Memory B cell (primary cell): ENCODE data around the gene GLIS1.

Source experiments
- ATAC-seq: fragments of 150-1000 bp; cut with Tn5 transposase; 2 replicates; pipeline ENCODE4 v1.10.0; 2021; ENCODE audit warnings: low read depth, mild to moderate bottlenecking, moderate library complexity
- DNase-seq, 2 donors: peaks; one replicate each; pipeline ENCODE4 v3.0.0; 2022; ENCODE audit warnings: low spot score in 2 of 2
- H3K27ac Mint-ChIP-seq: one replicate; pipeline ENCODE4 v1.8.0; 2022; ENCODE audit warnings: mild to moderate bottlenecking, moderate library complexity, mixed read lengths
- H3K27me3 Mint-ChIP-seq: one replicate; pipeline ENCODE4 v1.8.0; 2022; ENCODE audit warnings: mixed read lengths
- H3K36me3 Mint-ChIP-seq: one replicate; pipeline ENCODE4 v1.8.0; 2022; ENCODE audit warnings: mild to moderate bottlenecking, mixed read lengths
- H3K4me1 Mint-ChIP-seq: one replicate; pipeline ENCODE4 v1.8.0; 2022; ENCODE audit warnings: mixed read lengths
- H3K4me3 Mint-ChIP-seq: one replicate; pipeline ENCODE4 v1.8.0; 2022; ENCODE audit warnings: mild to moderate bottlenecking, moderate library complexity, mixed read lengths
- H3K9me3 Mint-ChIP-seq: one replicate; pipeline ENCODE4 v1.8.0; 2022; ENCODE audit warnings: mixed read lengths

Gene GLIS1

DNA sequence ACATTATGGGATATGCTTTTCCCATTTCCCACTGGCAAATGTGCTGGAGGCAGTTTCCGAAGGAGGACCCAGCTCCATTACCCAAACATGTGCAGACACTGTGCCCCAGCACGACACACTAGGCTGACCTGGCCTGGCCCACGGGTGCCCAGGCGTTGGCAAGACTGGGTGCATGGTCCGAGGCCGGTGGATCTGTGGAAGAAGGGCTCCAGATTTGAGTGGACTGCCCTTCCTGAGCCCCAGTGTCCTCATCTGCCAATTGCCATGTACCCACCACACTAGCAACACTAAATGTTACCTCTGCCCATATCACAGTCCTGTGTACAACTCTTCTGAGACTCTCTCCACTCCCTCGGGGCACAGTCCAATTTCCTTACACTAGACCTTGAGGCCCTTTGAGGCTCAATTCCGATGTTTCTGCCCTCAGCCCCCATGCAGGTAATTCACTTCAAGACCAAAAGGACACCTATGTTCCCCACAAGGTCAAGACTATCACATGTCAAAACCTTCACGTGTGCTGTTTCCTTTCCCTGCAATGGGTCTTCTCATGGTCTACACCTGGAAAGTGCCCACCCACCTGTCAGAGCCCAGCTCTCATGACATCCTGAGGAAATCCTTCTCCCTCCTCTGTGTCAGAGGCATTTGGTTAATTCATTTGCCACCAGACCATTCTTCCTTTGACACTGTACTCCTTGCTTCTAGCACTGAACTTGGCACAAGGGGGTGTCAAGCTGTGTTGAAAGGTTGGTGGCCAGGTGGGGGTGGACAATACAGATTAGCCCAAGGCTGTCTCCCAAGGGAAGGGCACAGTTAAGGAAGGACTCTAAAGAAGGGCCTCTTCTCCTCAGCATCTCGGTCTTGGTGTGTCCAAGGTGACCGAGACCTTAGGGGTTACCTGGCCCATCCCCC is 154.8 kb downstream of the GLIS1 start:
- H3K4me3 Mint-ChIP-seq: no peak overlapping the region
- no peaks in the 10 kb centered on the region for H3K36me3 Mint-ChIP-seq
- ATAC-seq (no peak), DNase-seq (no peak)
- H3K9me3 Mint-ChIP-seq: no peaks in the 10 kb centered on the region
- peaks cover 8% of the 10 kb centered on the region for H3K27me3 Mint-ChIP-seq
- no peak overlapping the region for H3K27ac Mint-ChIP-seq
- H3K4me1 Mint-ChIP-seq: no peaks in the 10 kb centered on the region

DNA sequence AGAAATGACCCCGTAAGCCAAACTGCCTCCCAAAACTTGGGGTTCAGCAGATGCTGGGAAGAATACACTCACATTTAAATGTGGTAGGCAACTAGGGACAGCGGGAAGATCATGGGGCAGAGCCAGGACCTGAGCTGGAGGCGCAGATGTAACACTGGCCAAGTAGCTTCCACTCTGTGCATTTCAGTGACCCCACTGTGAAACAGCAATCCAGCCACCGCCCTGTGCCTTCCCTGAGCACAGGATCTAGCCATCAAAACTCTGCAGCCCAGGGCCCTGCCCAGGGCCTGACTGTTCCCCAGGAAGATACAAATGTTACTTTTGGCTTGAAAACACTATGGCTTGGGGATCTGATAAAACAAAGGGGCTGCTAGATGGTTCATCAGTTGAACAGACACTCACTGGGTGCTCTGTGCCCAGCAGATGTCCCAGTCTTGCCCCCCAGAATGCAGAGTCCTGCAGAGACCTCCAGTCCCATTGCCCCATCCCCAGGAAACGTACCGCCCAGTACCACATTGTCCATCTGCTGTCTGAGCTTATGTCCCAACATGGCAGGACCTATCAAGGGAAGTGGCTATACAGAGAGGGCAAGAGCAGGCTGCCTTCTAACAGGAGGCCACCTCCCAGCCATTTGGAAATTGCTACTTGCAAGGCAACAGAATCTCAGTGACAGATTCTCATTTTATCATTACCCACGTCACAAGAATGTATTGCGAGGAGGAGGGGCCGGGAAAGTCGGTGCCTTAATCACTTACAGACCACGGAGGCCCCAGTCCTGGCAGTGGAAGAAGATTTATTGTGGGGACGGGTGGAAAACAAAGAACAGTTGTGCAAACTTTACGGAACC is 155.7 kb downstream of the GLIS1 start:
- ATAC-seq (no peak), DNase-seq (no peak)
- Mint-ChIP-seq H3K4me3 (no peak overlapping the region), H3K27me3 (peaks cover 8% of the 10 kb centered on the region), H3K9me3 (no peaks in the 10 kb centered on the region), H3K36me3 (no peaks in the 10 kb centered on the region), H3K4me1 (no peaks in the 10 kb centered on the region), H3K27ac (no peak overlapping the region)

DNA sequence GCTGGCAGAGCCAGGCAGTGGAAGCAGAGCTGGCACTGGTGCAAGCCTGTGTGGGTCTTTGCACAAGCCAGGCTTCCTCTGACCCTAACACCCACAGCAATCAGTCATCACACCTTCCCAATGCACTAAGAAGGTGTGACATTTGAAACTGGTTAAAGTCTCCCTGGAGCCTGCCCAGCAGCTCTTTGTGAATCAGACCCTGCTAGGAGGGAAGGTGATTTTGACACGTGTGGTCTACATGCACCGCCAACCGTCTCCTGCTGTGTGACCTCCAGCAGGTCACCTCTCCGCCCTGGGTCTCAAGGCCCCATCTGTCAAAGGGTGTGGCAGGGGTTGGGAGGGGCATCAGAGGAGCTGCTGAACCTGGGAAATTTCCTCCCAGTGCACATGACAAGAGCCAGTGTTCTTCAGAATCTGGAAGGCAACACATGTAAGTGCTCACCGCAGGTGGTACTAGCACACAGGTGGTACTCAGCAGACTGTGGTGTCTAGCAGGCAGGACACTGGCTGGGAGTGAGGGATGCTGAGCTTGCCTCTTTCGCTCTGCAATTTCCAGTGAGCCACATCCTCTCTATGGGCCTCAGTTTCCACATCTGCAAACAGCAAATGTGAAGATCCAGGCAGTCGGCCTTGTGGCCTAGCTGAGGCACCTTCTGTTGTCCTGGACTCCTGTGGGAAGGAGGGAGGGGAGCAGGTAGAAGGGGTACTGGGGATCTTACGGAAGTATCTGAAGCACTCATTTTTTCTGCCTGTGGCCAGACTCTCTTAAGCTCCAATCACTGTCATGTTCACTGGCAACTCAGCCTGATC is 156.5 kb downstream of the GLIS1 start:
- ATAC-seq: no peak
- Mint-ChIP-seq H3K36me3 (no peaks in the 10 kb centered on the region), H3K27me3 (peaks cover 10% of the 10 kb centered on the region), H3K4me1 (no peaks in the 10 kb centered on the region), H3K9me3 (no peaks in the 10 kb centered on the region), H3K4me3 (no peak overlapping the region), H3K27ac (no peak overlapping the region)
- no peak for DNase-seq

DNA sequence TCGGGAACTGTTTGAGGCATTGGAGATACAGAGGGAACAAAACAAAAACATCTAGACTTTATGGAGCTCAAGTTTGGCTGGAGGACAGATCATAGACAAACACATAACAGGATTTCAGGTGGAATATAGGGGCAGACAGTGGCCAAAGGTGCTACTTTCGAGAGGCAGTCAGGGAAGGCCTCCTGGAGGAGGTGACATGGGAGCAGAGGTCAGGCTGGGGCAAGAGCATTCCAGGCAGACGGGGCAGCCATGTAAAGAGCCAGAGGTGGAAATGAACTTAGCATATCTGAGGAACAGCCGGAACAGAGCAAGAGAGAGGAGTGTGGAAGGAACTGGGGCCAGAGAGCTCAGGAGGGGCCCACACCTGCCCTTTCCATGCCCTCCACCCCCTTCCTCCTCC is 157.5 kb downstream of the GLIS1 start:
- H3K27me3 Mint-ChIP-seq: peaks cover 18% of the 10 kb centered on the region
- no peaks in the 10 kb centered on the region for H3K4me1 Mint-ChIP-seq
- no peak for ATAC-seq
- no peak for DNase-seq
- no peaks in the 10 kb centered on the region for H3K36me3 Mint-ChIP-seq
- no peak overlapping the region for H3K4me3 Mint-ChIP-seq
- H3K9me3 Mint-ChIP-seq: no peaks in the 10 kb centered on the region
- H3K27ac Mint-ChIP-seq: no peak overlapping the region

DNA sequence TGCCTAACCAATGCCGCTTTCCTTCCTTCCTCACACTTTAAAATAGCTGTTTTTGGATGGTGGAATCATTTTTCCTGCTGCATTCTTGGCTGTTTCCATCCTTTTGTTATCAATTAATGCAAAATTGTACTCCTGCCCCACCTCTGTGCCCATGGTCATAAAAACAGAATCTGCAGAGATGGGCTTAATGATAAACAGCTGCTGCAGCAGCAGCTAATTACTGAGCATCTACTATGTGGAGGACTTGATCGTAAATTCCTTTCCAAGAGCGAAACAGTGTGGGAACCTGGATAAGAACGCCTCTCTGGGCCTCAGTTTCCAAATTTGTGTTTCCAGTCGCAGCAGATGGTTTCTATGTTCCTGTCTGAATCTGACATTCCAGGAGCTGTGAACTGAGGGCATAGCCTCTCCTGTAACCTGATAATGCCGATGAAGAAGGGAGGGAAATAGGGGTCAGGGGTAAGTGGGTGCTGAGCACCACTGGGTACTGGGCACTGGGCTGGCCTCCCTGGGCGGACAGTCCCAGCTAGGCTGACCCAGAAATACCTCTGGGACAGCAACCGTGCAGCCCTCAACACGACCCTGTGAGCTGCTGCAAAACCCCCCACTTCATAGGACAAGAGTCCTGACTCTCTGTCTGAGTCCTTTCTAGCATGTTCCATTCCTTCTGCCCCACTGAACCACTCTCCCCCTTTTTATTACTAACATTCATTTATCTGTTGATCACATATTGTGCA is 158.1 kb downstream of the GLIS1 start:
- H3K4me1 Mint-ChIP-seq: peaks cover 3% of the 10 kb centered on the region
- DNase-seq: no peak
- no peak overlapping the region for H3K4me3 Mint-ChIP-seq
- no peak overlapping the region for H3K27ac Mint-ChIP-seq
- H3K9me3 Mint-ChIP-seq: no peaks in the 10 kb centered on the region
- H3K27me3 Mint-ChIP-seq: peaks cover 22% of the 10 kb centered on the region
- H3K36me3 Mint-ChIP-seq: no peaks in the 10 kb centered on the region
- no peak for ATAC-seq

DNA sequence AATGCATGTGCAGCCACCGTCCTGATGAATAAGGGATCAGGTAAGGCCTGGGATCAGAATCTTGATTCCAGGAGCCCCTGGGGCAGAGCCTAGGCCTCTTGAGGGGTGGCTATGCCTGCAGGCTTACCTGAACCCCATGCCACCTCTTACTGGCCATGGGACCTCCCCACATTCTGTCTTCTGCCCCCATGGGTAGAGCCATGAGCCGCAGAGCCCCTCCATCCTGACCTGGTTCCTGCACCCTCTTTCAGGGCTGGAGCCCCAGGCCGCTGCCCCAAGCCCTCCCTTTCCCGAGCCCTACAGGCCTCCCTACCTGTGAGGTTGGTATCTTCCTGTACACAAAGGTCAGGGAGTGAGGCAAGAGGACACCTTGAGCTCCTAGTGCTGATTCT is 159.0 kb downstream of the GLIS1 start:
- ATAC-seq: no peak
- H3K9me3 Mint-ChIP-seq: no peaks in the 10 kb centered on the region

DNA sequence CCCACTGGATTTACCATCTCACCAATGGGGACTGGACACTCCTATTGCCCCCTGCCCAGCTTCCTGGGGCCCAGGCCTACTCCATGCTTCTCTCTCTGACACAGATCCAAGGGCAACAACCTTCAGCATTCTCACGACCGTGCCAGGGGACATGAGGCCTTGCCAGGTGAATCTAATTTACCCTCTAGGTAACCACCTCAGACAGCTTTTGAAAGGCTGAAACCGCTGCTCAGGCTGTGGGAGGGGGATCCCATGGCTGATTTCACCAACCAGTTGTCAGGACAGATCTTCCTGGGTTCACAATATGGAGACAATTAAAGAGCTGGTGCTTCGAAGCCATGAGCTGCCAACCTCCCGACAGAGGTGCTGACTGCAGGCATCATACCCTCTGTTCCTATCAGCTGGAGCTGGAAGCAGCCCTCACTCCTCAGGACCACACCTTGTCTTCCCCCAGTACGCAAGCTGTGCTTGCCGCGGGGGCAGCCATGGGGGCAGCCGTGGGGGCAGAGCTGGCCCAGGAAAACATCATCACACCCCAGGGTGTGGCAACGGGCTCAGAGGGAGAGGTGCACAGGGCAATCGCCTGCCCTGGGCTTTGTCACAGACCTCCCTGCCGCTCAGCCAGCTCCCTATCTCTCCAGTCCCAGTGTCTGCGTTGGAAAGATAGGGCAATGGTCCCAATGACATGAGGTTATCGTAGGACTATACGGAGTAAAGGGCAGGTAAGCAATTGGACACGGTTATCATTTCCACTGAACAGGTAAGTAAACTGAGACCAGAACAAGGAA is 159.5 kb downstream of the GLIS1 start:
- Mint-ChIP-seq H3K36me3 (no peaks in the 10 kb centered on the region), H3K4me3 (no peak overlapping the region), H3K9me3 (no peaks in the 10 kb centered on the region), H3K27me3 (peaks cover 20% of the 10 kb centered on the region), H3K27ac (no peak overlapping the region), H3K4me1 (peaks cover 6% of the 10 kb centered on the region)
- ATAC-seq: no peak
- DNase-seq: no peak

More for the DNA sequence above, 159.0 kb downstream of the GLIS1 start:
- Mint-ChIP-seq H3K4me1 (peaks cover 6% of the 10 kb centered on the region), H3K4me3 (no peak overlapping the region), H3K36me3 (no peaks in the 10 kb centered on the region), H3K27me3 (peaks cover 20% of the 10 kb centered on the region), H3K27ac (no peak overlapping the region)
- DNase-seq: no peak

DNA sequence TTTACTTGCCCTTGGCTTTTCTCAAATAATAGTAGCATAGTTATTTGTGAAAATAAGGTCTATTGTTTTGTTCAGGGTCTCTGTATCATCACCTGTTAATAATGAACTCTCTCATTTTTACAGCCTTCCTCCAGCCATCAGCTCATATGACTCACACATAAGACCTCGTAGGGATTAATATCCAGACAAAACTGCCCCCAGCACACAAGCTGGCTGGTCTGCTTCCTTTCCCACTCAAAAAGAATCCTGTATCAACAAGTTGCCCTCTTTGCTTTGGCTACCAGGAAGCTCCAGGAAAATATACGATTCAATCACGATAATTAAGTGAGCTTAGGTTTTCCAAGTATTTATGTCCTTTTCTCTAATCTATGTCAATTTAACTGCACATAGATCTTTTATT is 160.6 kb downstream of the GLIS1 start:
- Mint-ChIP-seq H3K27me3 (peaks cover 20% of the 10 kb centered on the region), H3K36me3 (no peaks in the 10 kb centered on the region), H3K9me3 (no peaks in the 10 kb centered on the region), H3K4me3 (no peak overlapping the region), H3K27ac (no peak overlapping the region), H3K4me1 (peaks cover 6% of the 10 kb centered on the region)
- DNase-seq (no peak), ATAC-seq (no peak)

DNA sequence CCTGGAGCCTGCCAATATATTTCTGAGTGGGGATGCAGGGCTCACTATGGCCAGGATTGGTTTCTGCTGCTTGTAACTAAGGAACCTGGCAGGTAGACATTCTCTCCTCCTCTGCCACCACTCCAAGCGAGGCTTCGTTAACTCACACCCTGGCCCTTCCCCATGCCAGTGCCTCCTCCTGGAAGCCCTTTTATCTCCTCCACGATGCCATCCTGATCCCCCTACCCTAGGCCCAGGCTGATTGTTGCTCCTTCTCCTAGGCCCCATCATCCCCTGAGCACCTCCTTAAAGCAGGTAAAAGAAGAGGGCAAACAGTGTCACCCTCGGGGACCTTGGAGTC is 161.2 kb downstream of the GLIS1 start:
- no peak for ATAC-seq
- Mint-ChIP-seq H3K36me3 (no peaks in the 10 kb centered on the region), H3K4me3 (no peak overlapping the region), H3K4me1 (peaks cover 6% of the 10 kb centered on the region), H3K9me3 (no peaks in the 10 kb centered on the region), H3K27ac (no peak overlapping the region), H3K27me3 (peaks cover 22% of the 10 kb centered on the region)
- DNase-seq: no peak

DNA sequence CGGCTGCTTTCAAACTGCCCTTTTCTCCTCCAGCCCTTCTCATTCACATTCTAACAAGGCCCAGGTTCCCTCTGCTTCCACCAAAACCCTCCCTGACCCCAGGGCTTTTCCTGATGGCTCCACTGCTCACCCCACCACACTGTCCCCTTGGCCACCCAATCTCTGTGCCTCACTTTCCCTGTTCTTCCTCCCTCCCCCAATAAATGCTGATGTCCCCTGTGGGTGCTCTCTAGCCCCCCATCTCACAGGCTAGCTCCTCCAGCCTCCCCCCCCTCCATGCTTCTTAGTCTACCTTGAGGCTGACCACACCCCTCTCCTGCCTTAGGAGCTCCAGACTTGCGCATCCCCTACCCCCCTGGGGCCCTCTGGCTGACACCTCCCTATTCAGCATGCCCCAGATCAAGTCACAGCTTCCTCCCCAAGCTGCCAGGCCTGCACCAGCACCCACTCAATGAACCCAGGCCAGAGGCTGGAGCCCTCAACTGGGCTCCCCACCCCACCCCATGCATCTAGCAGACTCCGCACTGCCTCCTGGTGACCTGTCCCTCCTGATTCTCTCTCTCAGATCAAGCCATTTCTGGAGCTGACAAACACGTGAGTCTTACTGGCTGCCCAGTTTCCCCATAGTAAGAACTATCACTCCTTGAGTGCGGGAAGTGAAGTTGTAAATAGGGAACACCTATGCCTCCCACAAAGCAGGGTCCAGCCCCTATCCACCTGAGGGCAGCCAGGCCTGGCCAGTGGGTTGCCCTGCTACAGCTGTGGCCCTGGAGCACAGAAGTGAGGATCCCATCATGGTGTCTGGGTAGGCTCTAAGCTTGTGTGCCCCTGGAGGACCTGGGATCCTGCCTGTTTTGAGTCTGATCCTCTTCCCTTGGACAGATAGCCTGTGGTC is 161.9 kb downstream of the GLIS1 start:
- DNase-seq (no peak), ATAC-seq (no peak)
- Mint-ChIP-seq H3K4me1 (peaks cover 6% of the 10 kb centered on the region), H3K36me3 (no peaks in the 10 kb centered on the region), H3K9me3 (no peaks in the 10 kb centered on the region), H3K27ac (no peak overlapping the region), H3K4me3 (no peak overlapping the region), H3K27me3 (peaks cover 22% of the 10 kb centered on the region)

DNA sequence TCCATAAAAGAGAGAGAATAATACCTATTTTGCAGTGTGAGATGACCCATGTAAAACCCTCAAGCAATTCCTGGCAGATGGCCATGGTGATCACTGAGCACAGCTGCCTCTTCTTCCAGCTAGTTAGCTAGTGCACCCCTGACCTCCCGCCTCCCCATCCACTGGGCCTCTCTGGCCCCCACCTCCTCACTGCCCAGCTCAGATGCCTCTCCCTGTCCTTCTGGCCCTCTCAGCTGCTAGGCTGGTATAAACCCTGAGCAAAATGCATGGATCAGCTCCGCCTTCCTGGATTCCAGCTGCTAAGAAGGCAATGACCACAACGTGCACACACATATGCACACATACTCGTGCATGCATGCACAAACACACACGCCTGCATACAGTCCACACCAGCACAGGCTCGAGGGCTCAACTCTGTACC is 162.6 kb downstream of the GLIS1 start:
- no peaks in the 10 kb centered on the region for H3K9me3 Mint-ChIP-seq
- ATAC-seq (no peak), DNase-seq (no peak)
- H3K27me3 Mint-ChIP-seq: peaks cover 20% of the 10 kb centered on the region
- H3K27ac Mint-ChIP-seq: no peak overlapping the region
- no peak overlapping the region for H3K4me3 Mint-ChIP-seq
- H3K4me1 Mint-ChIP-seq: peaks cover 6% of the 10 kb centered on the region
- no peaks in the 10 kb centered on the region for H3K36me3 Mint-ChIP-seq

DNA sequence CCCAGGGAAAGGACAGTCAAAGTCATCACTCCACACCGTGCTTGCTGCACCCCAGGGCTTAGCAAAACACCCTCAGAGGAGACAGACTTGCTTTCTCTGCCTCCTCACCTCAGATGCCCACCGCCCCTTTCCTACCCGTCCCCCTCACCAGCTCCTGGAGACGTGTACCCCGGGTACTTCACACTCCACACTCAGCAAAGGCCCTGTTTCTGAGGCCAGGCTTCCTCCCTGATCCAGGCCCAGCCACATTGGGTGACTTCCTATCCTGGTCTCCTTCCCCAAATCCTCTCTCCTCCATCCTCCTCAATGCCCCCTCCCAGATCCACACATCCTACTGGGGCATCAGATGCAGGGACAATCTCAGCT is 163.0 kb downstream of the GLIS1 start:
- Mint-ChIP-seq H3K27me3 (peaks cover 19% of the 10 kb centered on the region), H3K36me3 (no peaks in the 10 kb centered on the region), H3K4me3 (no peak overlapping the region), H3K9me3 (no peaks in the 10 kb centered on the region), H3K27ac (no peak overlapping the region), H3K4me1 (peaks cover 6% of the 10 kb centered on the region)
- ATAC-seq (no peak), DNase-seq (no peak)
